Colonic mucosa (tissue), 4 donors: Measurements from ENCODE around the gene TRIP12. TPM values are rescaled to one million over a fixed set of nuclear protein-coding genes. Genes with fewer than 3 reads are reported as not detected.

ENCODE experiments used
- DNase-seq: peaks from one replicate; pipeline ENCODE4 v3.0.0-alpha.2; 2020
- H3K27ac ChIP-seq: fragments of 200-600 bp; one replicate; pipeline ENCODE4 v1.8.0; 2021
- H3K27me3 ChIP-seq: fragments of 200-600 bp; one replicate; pipeline ENCODE4 v1.8.0; 2021
- H3K36me3 ChIP-seq: fragments of 200-600 bp; one replicate; pipeline ENCODE4 v1.8.0; 2021
- H3K4me1 ChIP-seq: fragments of 200-600 bp; one replicate; pipeline ENCODE4 v1.8.0; 2021; ENCODE audit warnings: mild to moderate bottlenecking
- H3K4me3 ChIP-seq: fragments of 200-600 bp; one replicate; pipeline ENCODE4 v1.8.0; 2021
- H3K9ac ChIP-seq, 2 donors: one replicate each; pipeline ENCODE4 v1.7.0; 2013; ENCODE audit warnings: control low read depth in 2 of 2, low read depth in 2 of 2, low read length in 2 of 2
- H3K9me3 ChIP-seq: fragments of 200-600 bp; one replicate; pipeline ENCODE4 v1.8.0; 2021
- intact Hi-C: fragments of 100-400 bp; cut with DNase I; formaldehyde crosslinking; loops from one replicate; pipeline ENCODE4 v1.14.1; 2022
- total RNA-seq, 2 donors: library from RNA; stranded (reverse); fragmentation: NEBNext Ultra II Directional in 1 of 2; extraction: Animal tissue kit (Norgen Biotek cat#: 25700) in 1 of 2; gene quantifications; one replicate each; pipeline ENCODE4 v1.2.1, GENCODE V29; 2021
- TF ChIP-seq, protein P1 (sequence below): fragments of 200-600 bp; IDR thresholded peaks from one replicate; pipeline ENCODE4 v1.8.0; 2022; ENCODE audit warnings: antibody characterized with exemption, mild to moderate bottlenecking
- donor health status: healthy.
- donor health status: DM: no; HTN: no; CAD: no.
- donor health status: DM: no; HTN: no; CAD: no.

The TRIP12 gene
- total RNA-seq, 2 donors from 2014 or later = 180 to 209 TPM

DNA sequence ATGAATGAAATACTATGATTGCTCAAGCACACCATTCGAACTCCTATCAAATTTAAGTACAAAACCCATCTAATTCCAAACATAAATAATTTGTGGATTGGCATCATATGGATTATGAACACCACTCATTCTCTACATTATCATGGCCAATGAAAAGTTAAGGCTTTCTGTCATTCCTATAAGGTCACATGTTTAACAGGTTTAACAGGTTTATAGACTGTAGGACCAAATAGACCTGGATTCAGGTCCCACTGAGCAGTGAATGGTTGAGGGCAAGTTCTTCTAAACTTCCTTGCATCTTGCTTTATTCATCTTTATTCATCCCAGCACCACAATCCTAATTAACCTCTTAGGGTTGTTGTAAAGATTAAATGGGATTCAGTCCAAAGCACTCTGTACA lies 33.9 kb upstream of the TRIP12 start:
- Histone ChIP-seq H3K27ac (no peak overlapping the region), H3K9ac (no peak overlapping the region), H3K4me3 (no peak overlapping the region), H3K9me3 (no peaks in the 10 kb centered on the region), H3K4me1 (no peaks in the 10 kb centered on the region), H3K36me3 (no peaks in the 10 kb centered on the region), H3K27me3 (no peaks in the 10 kb centered on the region)
- TF ChIP-seq, protein P1, sequence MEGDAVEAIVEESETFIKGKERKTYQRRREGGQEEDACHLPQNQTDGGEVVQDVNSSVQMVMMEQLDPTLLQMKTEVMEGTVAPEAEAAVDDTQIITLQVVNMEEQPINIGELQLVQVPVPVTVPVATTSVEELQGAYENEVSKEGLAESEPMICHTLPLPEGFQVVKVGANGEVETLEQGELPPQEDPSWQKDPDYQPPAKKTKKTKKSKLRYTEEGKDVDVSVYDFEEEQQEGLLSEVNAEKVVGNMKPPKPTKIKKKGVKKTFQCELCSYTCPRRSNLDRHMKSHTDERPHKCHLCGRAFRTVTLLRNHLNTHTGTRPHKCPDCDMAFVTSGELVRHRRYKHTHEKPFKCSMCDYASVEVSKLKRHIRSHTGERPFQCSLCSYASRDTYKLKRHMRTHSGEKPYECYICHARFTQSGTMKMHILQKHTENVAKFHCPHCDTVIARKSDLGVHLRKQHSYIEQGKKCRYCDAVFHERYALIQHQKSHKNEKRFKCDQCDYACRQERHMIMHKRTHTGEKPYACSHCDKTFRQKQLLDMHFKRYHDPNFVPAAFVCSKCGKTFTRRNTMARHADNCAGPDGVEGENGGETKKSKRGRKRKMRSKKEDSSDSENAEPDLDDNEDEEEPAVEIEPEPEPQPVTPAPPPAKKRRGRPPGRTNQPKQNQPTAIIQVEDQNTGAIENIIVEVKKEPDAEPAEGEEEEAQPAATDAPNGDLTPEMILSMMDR = no peak
- intact Hi-C loops = no loop called here
- DNase-seq = no peak

DNA sequence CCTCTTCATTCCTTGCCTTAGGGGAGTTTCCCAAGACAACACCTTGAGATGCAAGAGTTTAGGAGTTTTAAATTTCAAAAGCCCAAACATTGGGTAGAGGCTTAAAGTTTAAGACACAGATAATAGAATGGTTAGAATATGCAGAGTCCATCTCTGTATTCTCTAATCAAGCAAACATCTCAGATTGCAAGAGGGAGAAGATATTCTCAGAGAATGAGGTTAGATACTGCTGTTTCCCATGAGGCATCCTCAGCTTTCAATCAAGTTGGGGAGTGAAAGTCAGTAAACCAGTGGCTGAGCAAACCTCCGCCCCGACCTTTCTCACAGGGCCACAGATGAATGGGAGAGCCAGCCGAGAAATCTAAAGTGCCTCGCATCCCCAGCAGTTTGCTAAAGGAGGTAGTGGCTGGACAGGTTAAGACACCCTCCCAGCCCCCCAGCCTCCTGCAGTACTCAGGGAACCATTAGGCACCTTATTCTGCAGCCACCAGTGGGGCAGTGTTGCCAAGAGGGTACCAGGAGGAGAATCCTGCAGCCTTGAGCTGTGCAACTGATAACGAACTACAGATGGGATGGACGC lies 30.5 kb upstream of the TRIP12 start:
- no peak overlapping the region for H3K27ac ChIP-seq
- no peaks in the 10 kb centered on the region for H3K9me3 ChIP-seq
- H3K9ac ChIP-seq = no peak overlapping the region
- DNase-seq = no peak
- TF ChIP-seq, protein P1 = no peak
- intact Hi-C loops = no loop called here
- H3K4me3 ChIP-seq = no peak overlapping the region
- H3K4me1 ChIP-seq = no peaks in the 10 kb centered on the region
- no peaks in the 10 kb centered on the region for H3K36me3 ChIP-seq
- H3K27me3 ChIP-seq = no peaks in the 10 kb centered on the region

DNA sequence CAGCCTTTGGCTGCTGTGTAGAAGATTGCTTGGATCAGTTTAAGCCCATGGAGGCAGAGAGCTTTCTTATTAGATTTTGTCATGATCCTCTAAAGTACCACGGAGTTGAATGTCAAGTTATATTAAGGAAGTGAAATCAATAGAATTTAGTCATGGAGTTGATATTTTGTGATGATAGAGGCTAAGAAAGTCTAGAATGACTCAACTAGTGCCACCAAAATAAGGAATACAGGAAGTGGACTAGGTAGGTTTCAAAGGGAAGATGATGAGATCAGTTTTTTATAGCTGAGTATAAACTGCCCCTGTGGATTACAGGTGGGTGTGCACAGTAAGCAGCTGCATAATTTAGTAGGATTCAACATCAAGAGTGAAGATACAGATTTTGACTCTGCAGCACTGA lies 25.7 kb upstream of the TRIP12 start:
- intact Hi-C loops = no loop called here
- DNase-seq = no peak
- H3K4me3 ChIP-seq = no peak overlapping the region
- H3K4me1 ChIP-seq = no peaks in the 10 kb centered on the region
- H3K9ac ChIP-seq = no peak overlapping the region
- H3K27ac ChIP-seq = no peak overlapping the region
- no peaks in the 10 kb centered on the region for H3K27me3 ChIP-seq
- H3K36me3 ChIP-seq = no peaks in the 10 kb centered on the region
- TF ChIP-seq, protein P1 = no peak
- H3K9me3 ChIP-seq = no peaks in the 10 kb centered on the region

DNA sequence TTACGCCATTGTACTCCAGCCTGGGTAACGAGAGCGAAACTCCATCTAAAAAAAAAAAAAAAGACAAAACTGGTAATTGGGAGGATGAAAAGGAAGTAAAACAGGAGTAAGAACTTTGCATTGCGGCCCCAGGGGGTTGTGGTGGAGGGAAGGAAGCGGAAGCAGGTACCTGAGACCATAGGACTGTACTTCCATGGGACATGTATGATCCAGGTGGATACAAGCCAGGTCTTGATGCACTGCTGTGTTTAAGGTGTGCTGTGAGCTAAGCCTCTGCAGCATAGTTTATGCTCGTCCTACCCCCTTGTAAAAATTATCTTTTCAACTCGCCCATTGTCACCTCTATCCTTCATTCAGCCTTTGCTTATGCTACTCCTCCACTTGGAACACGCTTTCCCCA lies 24.2 kb upstream of the TRIP12 start:
- H3K4me3 ChIP-seq = no peak overlapping the region
- no peak overlapping the region for H3K9ac ChIP-seq
- DNase-seq = no peak
- H3K4me1 ChIP-seq = no peaks in the 10 kb centered on the region
- H3K36me3 ChIP-seq = no peaks in the 10 kb centered on the region
- no peaks in the 10 kb centered on the region for H3K27me3 ChIP-seq
- H3K9me3 ChIP-seq = no peaks in the 10 kb centered on the region
- H3K27ac ChIP-seq = no peak overlapping the region
- TF ChIP-seq, protein P1 = no peak
- intact Hi-C loops = no loop called here

DNA sequence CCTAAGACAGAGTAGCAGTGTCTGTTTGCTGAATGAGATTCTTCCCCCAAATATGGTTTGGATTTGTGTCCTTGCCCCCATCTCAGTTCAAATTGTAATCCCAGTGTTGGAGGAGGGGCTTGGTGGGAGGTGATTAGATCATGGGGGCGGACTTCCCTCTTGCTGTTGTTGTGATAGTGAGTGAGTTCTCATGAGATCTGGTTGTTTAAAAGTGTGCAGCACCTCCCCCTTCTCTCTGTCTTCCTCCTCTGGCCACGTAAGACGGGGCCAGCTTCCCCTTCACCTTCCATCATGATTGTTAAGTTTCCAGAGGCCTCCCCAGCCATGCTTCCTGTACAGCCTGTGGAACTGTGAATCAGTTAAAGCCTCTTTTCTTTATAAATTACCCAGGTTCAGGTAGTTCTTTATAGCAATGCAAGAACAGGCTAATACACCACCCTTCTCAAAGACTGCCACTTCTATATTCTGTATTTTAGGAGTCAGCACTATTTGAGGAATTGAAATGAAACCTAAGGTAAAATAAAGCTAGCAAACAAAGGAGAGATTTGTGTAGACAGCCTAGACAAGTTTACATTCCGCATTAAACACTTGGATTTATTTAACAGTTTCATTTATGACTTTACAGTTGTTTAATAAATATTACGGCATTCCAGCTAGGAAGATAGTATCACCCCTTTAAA lies 22.1 kb upstream of the TRIP12 start:
- Histone ChIP-seq H3K36me3 (no peaks in the 10 kb centered on the region), H3K9me3 (no peaks in the 10 kb centered on the region), H3K4me1 (no peaks in the 10 kb centered on the region), H3K9ac (no peak overlapping the region), H3K27me3 (no peaks in the 10 kb centered on the region), H3K27ac (no peak overlapping the region), H3K4me3 (no peak overlapping the region)
- intact Hi-C loops = no loop called here
- DNase-seq = no peak
- TF ChIP-seq, protein P1 = no peak
